Ectodermal cell (in vitro differentiated cells): ENCODE measurements around the gene TECPR1.

Source experiments
- H3K27ac ChIP-seq: 2 replicates; pipeline ENCODE4 v1.7.0; 2013; ENCODE audit warnings: mild to moderate bottlenecking, low read depth, low read length; ENCODE audit not compliant: insufficient read depth, poor library complexity, severe bottlenecking
- H3K27me3 ChIP-seq: 2 replicates; pipeline ENCODE4 v1.7.0; 2013; ENCODE audit warnings: mild to moderate bottlenecking, low read length; ENCODE audit not compliant: insufficient read depth, control insufficient read depth, poor library complexity, severe bottlenecking
- H3K36me3 ChIP-seq: one replicate; pipeline ENCODE4 v1.7.0; 2013; ENCODE audit warnings: low read length; ENCODE audit not compliant: control insufficient read depth, insufficient read depth
- H3K4me1 ChIP-seq: one replicate; pipeline ENCODE4 v1.7.0; 2013; ENCODE audit warnings: low read length; ENCODE audit not compliant: control insufficient read depth, insufficient read depth
- H3K4me3 ChIP-seq: 2 replicates; pipeline ENCODE4 v1.7.0; 2013; ENCODE audit warnings: low read depth, low read length, control low read depth; ENCODE audit not compliant: insufficient read depth
- H3K9me3 ChIP-seq: 2 replicates; pipeline ENCODE4 v1.7.0; 2013; ENCODE audit warnings: mild to moderate bottlenecking, low read length, moderate library complexity; ENCODE audit not compliant: control insufficient read depth
- WGBS, 2 experiments: methylation state at CpG; one replicate each; pipeline ENCODE4 v1.1.7; 2013; ENCODE audit warnings: missing lambda C conversion rate in 2 of 2; 5-methylcytosine and 5-hydroxymethylcytosine counted together

TECPR1 gene

DNA sequence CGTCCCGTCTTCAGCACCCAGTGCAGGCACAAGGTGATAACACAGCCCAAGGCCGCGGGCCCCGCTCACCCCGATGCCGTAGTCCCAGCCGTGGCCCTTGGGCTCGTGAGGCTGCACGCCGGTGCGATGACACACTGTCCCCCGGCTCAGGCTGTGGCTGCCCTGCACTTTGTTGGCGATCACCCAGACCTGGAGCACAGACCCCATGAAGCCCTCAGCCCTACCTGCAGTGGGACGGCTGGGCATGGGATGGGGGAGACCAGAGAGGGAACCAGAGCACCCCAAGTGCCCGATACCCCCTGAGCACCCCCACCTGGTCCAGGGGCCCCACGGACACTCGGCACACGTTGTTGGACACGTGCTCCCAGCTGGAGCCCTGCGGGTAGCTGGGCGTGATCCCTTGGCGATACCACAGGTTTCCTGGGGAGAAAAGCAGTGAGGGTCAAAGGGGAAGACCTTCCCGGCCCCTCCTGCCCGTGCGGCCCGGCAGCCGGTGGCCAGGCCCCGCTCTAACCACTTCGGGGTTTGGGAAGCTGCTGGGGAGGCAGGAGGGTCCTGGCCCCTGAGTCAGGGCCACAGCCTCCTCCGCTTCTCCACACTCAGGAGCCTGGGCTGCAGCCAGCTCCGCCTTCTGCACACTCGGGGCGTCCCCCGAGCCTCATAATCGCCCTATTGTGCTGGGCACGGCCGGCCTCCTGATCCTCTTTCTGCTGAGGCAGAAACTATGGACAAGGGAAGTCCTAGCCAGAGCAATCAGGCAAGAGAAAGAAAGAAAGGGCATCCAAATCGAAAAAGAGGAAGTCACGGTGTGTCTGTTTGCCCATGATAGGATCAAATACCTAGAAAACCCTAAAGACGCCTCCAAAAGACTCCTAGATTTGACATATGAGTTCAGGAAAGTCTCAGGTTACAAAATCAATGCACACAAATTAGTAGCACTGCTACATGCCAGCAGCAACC lies 34.1 kb downstream of the TECPR1 start:
- Histone ChIP-seq H3K27ac (peak overlapping the region; percentile 26), H3K27me3 (no peaks in the 10 kb centered on the region), H3K9me3 (no peaks in the 10 kb centered on the region), H3K4me1 (no peaks in the 10 kb centered on the region), H3K4me3 (no peak overlapping the region), H3K36me3 (no peaks in the 10 kb centered on the region)
- WGBS, 2 experiments: 86 to 87% methylated on average over 41 of the region's 41 CpGs

DNA sequence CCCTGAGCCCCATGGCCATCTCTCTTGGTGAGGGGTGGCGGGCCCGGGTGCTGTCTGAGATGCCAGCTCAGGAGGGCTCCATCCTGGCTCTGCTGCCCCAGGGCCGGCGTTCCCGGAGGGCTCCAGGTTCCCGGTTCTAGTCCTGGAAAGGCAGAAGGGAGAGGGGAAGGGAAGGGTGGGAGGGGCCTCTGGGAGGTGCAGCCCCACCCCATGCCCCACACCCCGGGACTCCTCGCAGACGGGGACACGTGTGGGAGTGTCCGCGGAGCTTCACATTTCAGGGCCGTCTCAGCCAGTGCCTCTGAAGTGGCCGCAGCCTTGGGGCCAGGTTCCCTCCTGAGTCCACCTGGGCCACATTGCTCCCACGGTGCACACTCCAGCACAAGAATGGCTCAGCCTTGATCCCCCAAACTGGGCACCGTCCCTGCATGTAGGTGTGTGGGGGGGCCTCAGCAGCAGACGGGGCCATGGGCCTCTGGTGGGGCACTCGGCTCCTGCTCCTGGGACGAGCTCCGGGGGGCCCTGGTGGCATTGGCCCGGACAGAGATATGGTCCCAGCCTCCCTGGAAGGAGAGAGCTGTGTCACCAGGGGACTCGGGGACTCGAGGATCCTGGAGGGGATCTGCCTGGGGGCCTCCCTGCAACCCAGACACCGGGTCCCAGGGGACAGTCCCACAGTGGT lies 35.0 kb downstream of the TECPR1 start:
- Histone ChIP-seq H3K4me1 (no peaks in the 10 kb centered on the region), H3K36me3 (no peaks in the 10 kb centered on the region), H3K27me3 (no peaks in the 10 kb centered on the region), H3K4me3 (no peak overlapping the region), H3K9me3 (no peaks in the 10 kb centered on the region), H3K27ac (no peak overlapping the region)
- WGBS, 2 experiments: 94% methylated on average over 24 of the region's 24 CpGs

DNA sequence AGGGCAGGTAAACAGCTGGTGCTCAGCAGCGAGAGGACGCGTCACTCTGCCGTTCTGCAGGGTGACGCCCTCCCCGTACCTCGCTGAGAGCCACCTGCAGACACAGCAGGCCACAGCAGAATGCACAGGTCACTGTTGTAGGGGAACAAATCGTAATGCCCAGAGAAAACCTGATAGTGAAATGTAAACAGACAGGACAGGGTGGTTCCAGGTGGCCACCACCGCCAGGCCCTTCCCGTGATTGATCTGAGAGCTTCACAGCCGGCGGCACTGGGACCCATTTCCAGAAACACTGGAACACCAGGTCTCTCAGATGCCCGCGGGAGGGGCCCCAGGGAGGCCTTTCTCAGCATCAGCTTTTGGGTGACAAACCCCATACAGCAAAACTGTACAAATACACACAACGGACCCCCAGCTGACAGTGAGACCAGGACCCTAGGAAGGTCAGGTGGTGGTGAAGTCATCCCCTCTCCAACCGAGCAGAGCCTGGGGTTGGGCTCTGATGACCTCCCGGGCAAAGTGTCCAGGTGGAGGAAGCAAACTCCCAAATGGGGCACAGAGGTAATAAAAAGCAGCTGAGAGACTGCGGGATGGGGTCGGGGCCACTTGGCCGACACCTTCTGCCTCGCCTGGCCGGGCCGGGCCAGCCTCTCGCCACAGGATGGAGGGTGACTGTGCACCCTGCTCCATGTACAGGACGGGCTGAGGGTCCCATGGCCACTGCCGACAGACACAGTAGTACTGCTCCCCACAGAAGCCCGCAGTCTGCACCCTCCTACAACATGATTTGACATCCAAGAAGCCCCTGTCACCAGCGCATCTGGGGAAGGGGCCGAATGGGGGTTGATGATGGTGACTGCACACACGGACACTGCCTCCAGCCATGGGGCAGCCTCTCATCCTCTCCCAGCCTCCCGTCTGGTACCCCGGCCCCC lies 36.2 kb downstream of the TECPR1 start:
- WGBS, 2 experiments: 94 to 95% methylated on average over 32 of the region's 32 CpGs
- Histone ChIP-seq H3K4me3 (no peak overlapping the region), H3K27me3 (no peaks in the 10 kb centered on the region), H3K9me3 (no peaks in the 10 kb centered on the region), H3K36me3 (no peaks in the 10 kb centered on the region), H3K27ac (no peak overlapping the region), H3K4me1 (peaks cover 5% of the 10 kb centered on the region)

DNA sequence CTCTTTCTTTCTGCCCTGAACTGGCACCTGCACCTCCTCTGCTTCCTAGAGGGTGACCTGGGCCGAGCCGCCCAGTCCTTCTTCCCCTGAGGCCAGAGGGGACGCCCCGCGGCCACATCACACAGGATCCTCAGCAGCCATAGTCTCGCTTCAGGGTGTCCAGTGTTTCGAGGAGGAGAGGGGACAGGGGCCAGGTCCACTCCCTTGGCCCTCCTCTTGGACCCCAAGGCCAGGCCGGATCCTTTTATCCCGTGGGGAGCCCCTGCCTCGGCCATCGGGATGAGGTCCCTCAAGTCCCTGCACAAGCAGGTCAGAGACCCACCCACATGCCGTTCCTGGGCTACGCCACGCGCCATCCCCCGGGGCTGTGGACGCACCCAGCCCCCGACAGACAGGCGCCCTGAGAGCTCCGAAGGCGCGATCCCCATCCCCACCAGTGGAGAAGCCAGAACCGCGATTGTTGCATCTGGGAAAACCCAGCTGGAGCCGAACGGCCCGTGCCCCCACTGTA lies 37.2 kb downstream of the TECPR1 start:
- Histone ChIP-seq H3K9me3 (no peaks in the 10 kb centered on the region), H3K27me3 (no peaks in the 10 kb centered on the region), H3K4me3 (no peak overlapping the region), H3K27ac (no peak overlapping the region), H3K4me1 (peaks cover 5% of the 10 kb centered on the region), H3K36me3 (no peaks in the 10 kb centered on the region)
- WGBS, 2 experiments: 91 to 93% methylated on average over 27 of the region's 27 CpGs

DNA sequence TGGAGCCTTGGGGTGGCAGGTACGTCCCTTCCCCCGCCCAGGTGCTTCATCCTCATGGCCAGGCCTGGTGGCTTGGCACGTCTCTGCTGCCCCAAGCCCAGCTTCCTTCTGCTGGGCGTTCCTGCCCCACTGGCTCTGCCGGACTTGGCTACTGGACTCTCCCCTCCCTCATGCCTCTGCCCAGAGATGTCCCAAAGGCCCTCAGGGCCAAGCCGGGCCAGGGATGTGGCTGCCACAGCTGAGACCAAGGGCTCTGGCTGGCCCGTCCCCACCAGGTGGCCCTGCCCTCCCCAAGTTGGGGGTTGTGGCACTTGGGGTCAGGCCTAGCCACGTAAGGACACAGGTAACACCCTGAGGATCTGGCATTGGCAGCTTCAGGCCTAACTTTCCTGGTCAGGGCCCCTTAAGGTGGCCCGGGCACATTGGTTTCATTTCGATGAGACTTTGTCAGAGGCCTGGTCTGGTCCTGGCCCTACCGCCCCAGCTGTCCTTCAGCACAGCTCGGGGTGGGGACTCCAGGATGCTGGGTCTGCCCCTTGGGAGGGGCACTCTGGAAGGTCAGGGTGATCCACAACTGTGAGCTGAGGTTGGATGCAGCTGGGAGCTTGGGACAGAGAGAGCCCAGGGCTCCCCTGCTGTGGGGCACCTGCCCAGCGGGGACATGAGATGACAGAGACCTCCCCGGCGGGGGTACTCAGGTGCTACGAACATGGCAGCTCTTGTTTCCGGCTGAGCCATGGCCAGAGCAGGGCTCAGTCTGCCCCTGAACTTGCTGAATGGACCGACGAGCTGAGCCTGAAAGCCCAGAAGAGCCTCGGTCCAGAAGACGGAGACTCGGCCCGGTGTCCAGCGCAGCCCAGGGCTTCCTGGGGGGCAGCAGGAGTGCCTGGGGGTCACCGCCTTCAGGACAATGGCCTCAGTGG lies 37.9 kb downstream of the TECPR1 start:
- Histone ChIP-seq H3K4me1 (peaks cover 5% of the 10 kb centered on the region), H3K9me3 (no peaks in the 10 kb centered on the region), H3K27me3 (no peaks in the 10 kb centered on the region), H3K4me3 (no peak overlapping the region), H3K27ac (no peak overlapping the region), H3K36me3 (no peaks in the 10 kb centered on the region)
- WGBS, 2 experiments: 93 to 94% methylated on average over 25 of the region's 25 CpGs

DNA sequence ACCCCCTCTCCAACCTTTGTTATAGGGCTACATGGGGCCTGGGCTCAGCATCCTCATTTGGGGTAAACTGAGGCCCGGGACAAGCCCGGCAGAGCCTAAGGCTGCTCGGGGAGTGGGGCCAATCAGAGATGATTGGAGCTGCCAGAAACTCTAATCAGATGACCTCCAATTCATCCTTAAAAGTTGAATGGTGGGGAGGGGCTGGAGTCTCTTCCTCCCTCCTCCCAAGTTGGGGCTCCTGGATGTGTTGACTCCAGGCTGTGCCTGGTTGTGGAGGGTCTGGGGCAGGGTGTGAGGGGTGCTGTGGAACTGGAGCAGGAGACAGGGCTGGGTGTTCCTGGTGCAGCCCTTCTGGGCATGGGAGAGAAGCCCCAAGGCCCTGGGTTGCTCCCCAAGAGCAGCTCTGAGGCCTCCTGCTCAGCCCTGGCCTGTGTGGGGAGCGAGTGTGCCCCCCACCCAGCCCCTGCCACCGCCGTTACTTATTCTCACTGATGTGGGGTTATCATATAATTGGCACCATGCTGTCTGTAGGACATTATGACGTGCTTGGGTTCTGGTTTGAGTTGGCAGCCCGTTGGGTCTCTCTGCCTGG lies 38.6 kb downstream of the TECPR1 start:
- Histone ChIP-seq H3K27me3 (no peaks in the 10 kb centered on the region), H3K27ac (no peak overlapping the region), H3K36me3 (no peaks in the 10 kb centered on the region), H3K4me1 (peaks cover 5% of the 10 kb centered on the region), H3K9me3 (no peaks in the 10 kb centered on the region), H3K4me3 (no peak overlapping the region)
- 95 to 96% methylated on average over 8 of the region's 8 CpGs for WGBS, 2 experiments

DNA sequence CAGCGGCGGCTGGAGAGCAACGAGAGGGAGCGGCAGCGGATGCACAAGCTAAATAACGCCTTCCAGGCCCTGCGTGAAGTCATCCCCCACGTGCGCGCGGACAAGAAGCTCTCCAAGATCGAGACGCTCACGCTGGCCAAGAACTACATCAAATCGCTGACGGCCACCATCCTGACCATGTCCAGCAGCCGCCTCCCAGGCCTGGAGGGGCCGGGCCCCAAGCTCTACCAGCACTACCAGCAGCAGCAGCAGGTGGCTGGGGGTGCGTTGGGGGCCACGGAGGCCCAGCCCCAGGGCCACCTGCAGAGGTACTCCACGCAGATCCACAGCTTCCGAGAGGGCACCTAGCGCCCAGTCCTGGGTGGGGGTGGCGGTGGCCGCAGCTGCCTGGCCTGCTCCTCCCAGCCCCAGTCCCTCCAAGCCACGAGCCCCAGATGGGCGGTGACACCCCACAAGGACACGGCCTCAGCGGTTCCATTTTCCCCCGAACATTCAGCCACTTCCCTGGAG lies 39.4 kb downstream of the TECPR1 start:
- WGBS, 2 experiments: 92 to 94% methylated on average over 30 of the region's 30 CpGs
- Histone ChIP-seq H3K4me1 (peaks cover 5% of the 10 kb centered on the region), H3K9me3 (no peaks in the 10 kb centered on the region), H3K4me3 (no peak overlapping the region), H3K36me3 (no peaks in the 10 kb centered on the region), H3K27me3 (no peaks in the 10 kb centered on the region), H3K27ac (no peak overlapping the region)

DNA sequence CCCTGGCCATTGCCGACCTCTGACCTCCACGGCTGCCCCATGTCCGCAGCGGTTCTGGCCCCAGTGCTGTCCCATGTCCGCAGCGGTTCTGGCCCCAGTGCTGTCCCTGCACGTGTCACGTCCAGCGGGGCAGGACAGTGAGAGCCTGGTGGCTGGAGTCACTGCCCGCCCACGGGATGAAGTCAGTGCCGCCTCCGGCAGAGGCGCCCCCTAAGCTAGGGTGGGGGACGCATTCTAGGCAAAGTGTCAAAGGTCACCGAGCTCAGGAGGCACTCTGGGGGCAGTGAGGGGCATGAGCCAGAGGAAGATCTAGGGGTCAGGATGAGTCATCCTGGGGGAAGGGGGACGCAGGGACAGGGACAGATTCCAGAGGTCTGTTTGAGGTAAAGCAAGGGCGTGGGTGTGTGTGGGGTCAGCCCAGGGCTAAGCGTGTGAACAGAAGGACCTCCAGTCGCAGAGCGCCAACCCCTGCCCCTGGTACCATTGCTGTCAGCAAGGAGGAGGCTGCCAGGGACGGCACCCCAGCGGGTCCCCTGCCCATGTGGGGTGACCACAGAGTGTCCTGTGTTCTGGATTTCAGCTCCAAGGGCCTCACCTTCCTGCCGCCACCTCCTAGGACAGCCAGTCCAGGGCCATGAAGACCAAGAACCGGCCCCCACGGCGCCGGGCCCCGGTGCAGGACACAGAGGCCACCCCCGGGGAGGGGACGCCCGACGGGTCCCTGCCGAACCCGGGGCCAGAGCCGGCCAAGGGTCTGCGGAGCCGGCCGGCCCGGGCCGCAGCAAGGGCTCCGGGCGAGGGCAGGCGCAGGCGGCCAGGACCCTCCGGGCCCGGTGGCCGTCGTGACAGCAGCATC lies 40.1 kb downstream of the TECPR1 start:
- H3K9me3 ChIP-seq: no peaks in the 10 kb centered on the region
- 86 to 87% methylated on average over 49 of the region's 49 CpGs for WGBS, 2 experiments
- no peaks in the 10 kb centered on the region for H3K27me3 ChIP-seq
- no peak overlapping the region for H3K4me3 ChIP-seq
- no peaks in the 10 kb centered on the region for H3K36me3 ChIP-seq
- H3K4me1 ChIP-seq: peaks cover 5% of the 10 kb centered on the region
- no peak overlapping the region for H3K27ac ChIP-seq
